Body of pancreas (tissue), 4 donors: ENCODE measurements around the gene NPS.

Experiments used
- CTCF ChIP-seq, 7 experiments: fragments of 450-650 bp in 4 of 7; fragments of 200-600 bp in 3 of 7; sonication (generic) in 3 of 7; IDR thresholded peaks; one replicate each; pipeline ENCODE4 v1.5.1; 2016 to 2019; ENCODE audit warnings: antibody characterized with exemption in 7 of 7
- POLR2A ChIP-seq, 3 donors: fragments of 450-650 bp; IDR thresholded peaks; one replicate each; pipeline ENCODE4 v1.6.1; 2016; ENCODE audit warnings: antibody characterized with exemption in 3 of 3, mild to moderate bottlenecking in 2 of 3

- TF ChIP-seq CTCF (IDR thresholded peaks at IDR 0.05) = no peak
- no peak for TF ChIP-seq POLR2A (IDR thresholded peaks at IDR 0.05)
Measured at GRCh38 chr10:127522298-127522697, 26.8 kb upstream of the NPS start.
